Heart left ventricle (tissue), 16 donors: ENCODE results near the gene AGBL5. TPM values are rescaled to one million over a fixed set of nuclear protein-coding genes. Genes with fewer than 3 reads are reported as not detected.

Experiments used
- ATAC-seq, 4 donors: fragments of 200-7000 bp; cut with Tn5 transposase; one replicate each; pipeline ENCODE4 v1.9.1; 2020 to 2022; ENCODE audit warnings: moderate library complexity in 4 of 4, mild to moderate bottlenecking in 3 of 4, moderate number of reproducible peaks in 1 of 4
- DNase-seq, 5 donors: peaks; one replicate each; pipeline ENCODE4 v3.0.0-alpha.2; 2020
- H3K27ac ChIP-seq, 12 donors: fragments of 200-600 bp; sonication (generic) in 4 of 12; one replicate each; pipeline versions ENCODE4 v1.5.0 to v1.8.0; 2016 to 2022; ENCODE audit warnings: mild to moderate bottlenecking in 2 of 12
- H3K27me3 ChIP-seq, 9 donors: fragments of 200-600 bp; sonication (generic) in 2 of 9; one replicate each; pipeline versions ENCODE4 v1.5.1 to v1.8.0; 2016 to 2022; ENCODE audit warnings: mild to moderate bottlenecking in 3 of 9
- H3K36me3 ChIP-seq, 9 donors: fragments of 200-600 bp; sonication (generic) in 2 of 9; one replicate each; pipeline versions ENCODE4 v1.5.0 to v1.8.0; 2018 to 2022; ENCODE audit warnings: mild to moderate bottlenecking in 2 of 9
- H3K4me1 ChIP-seq, 12 donors: fragments of 200-600 bp; sonication (generic) in 4 of 12; one replicate each; pipeline versions ENCODE4 v1.5.0 to v1.8.0; 2016 to 2022; ENCODE audit warnings: mild to moderate bottlenecking in 3 of 12
- H3K4me3 ChIP-seq, 12 donors: fragments of 200-600 bp; sonication (generic) in 4 of 12; one replicate each; pipeline versions ENCODE4 v1.5.0 to v1.8.0; 2017 to 2022; ENCODE audit warnings: mild to moderate bottlenecking in 9 of 12, moderate library complexity in 4 of 12
- H3K9me3 ChIP-seq, 12 donors: fragments of 200-600 bp; sonication (generic) in 4 of 12; one replicate each; pipeline versions ENCODE4 v1.5.0 to v1.8.0; 2016 to 2022; ENCODE audit warnings: mild to moderate bottlenecking in 1 of 12
- CTCF ChIP-seq, 12 donors: fragments of 200-600 bp; sonication (generic) in 4 of 12; IDR thresholded peaks; one replicate each; pipeline versions ENCODE4 v1.5.0 to v1.8.0; 2018 to 2022; ENCODE audit warnings: antibody characterized with exemption in 12 of 12, mild to moderate bottlenecking in 5 of 12
- POLR2A ChIP-seq, 2 donors: fragments of 450-650 bp; IDR thresholded peaks; one replicate each; pipeline ENCODE4 v1.6.1; 2017; ENCODE audit warnings: antibody characterized with exemption in 2 of 2, mild to moderate bottlenecking in 2 of 2, moderate library complexity in 2 of 2
- whole genome bisulfite sequencing, 4 donors: extraction: QIAGEN DNeasy Blood & Tissue Kit in 2 of 4; methylation state at CpG; one replicate each; pipeline versions ENCODE4 v1.1.5 to v1.1.7; 2013 to 2018; 5-methylcytosine and 5-hydroxymethylcytosine counted together
- intact Hi-C, 10 donors: fragments of 100-400 bp; cut with DNase I; formaldehyde crosslinking; loops; one replicate each; pipeline versions ENCODE4 v1.11.1 to v1.14.2; 2022
- polyA plus RNA-seq, 2 donors: library from polyadenylated mRNA; stranded (reverse); fragments of 200-250 nt; gene quantifications; one replicate each; pipeline ENCODE4 v1.2.3, GENCODE V29; 2013
- total RNA-seq, 9 donors: library from RNA; depleted of rRNA in 2 of 9; stranded (reverse); fragments of >200 nt in 2 of 9; fragmentation: NEBNext Ultra II Directional in 3 of 9; extraction: Animal tissue kit (Norgen Biotek cat#: 25700) in 3 of 9; gene quantifications; one replicate each; pipeline versions ENCODE4 v1.1.0 to v1.2.4, GENCODE V29; 2016 to 2023
- donor health status: ischemic (EF 13 %, LVEDD 7.1; RV severe dilation, severe dysfunction).
- donor health status: healthy with polysubstance abuse.
- donor health status: DM: no; HTN: yes; CAD: no.
- donor health status: DM: no; HTN: no; CAD: no.
- donor health status: ischemic (EF 25% LVEDD 6.9; RV normal size, moderate dysfunction).
- donor health status: ischemic (EF 25% LVEDD 5.7; RV mildly dilated, moderate dysfunction).
- donor health status: healthy.
- donor health status: DM: yes; HTN: yes; CAD: no.
- donor health status: ischemic (EF 35%, LVEDD 5.7; RV mildly dilated, moderate dysfunction).
- donor health status: nonischemic (EF 11% LVEDD 7.7; RV severe dilation, severe dysfunction).
- donor health status: DM: yes; HTN: yes; CAD: no.
- donor health status: PGD.
- donor health status: ischemic (EF 29% LVEDD 5.4; RV normal size, mild dysfunction).
- donor health status: nonischemic (EF 23%, LVEDD 6.1; RV moderate dilation, normal function).

The AGBL5 gene
- total and polyA plus RNA-seq, 11 donors = 4.5 to 12.5 (median 9.9) TPM

GRCh38 chr2:27053321-27053720, 1.9 kb downstream of the AGBL5 start:
- no peak for ATAC-seq
- Histone ChIP-seq H3K4me3 (no peak overlapping the region), H3K9me3 (no peaks in the 10 kb centered on the region), H3K27ac (no peak overlapping the region), H3K4me1 (peaks cover 0 to 25% (median 12%) of the 10 kb centered on the region in 12 donors), H3K27me3 (no peaks in the 10 kb centered on the region), H3K36me3 (peaks cover 0 to 53% (median 46%) of the 10 kb centered on the region in 9 donors)
- intact Hi-C loops = loop anchor here in 1 of 10 donors (5.0 kb wide), 1 partner anchor 34 kb away; the partner anchor contains the start of gene KHK
- WGBS, 4 donors = 83 to 94% (median 87%) methylated on average over 11 of the region's 11 CpGs
- DNase-seq = peak in 1 of 5 donors; percentile 19
- TF ChIP-seq CTCF (IDR thresholded peaks at IDR 0.05) (no peak), POLR2A (IDR thresholded peaks at IDR 0.05) (no peak)

- intact Hi-C loops = loop anchor here in 1 of 10 donors (2.0 to 5.0 kb wide), 2 partner anchors 15 to 34 kb away; partner anchors contain the start of gene KHK
- H3K36me3 ChIP-seq = peaks cover 0 to 55% (median 51%) of the 10 kb centered on the region in 9 donors
Measured at GRCh38 chr2:27053776-27054175, 2.3 kb downstream of the AGBL5 start.

GRCh38 chr2:27054721-27055120, 3.3 kb downstream of the AGBL5 start:
- peaks cover 0 to 64% (median 60%) of the 10 kb centered on the region in 9 donors for H3K36me3 ChIP-seq
- no peak for DNase-seq
- WGBS, 4 donors = 95 to 96% (median 96%) methylated on average over 11 of the region's 11 CpGs

More at GRCh38 chr2:27053776-27054175, 2.3 kb downstream of the AGBL5 start:
- WGBS, 4 donors = 79 to 86% (median 85%) methylated on average over 8 of the region's 8 CpGs
- Histone ChIP-seq H3K27me3 (no peaks in the 10 kb centered on the region), H3K4me3 (no peak overlapping the region), H3K9me3 (no peaks in the 10 kb centered on the region), H3K4me1 (peaks cover 0 to 25% (median 12%) of the 10 kb centered on the region in 12 donors), H3K27ac (no peak overlapping the region)
- ATAC-seq (no peak), DNase-seq (no peak)
- no peak for TF ChIP-seq POLR2A (IDR thresholded peaks at IDR 0.05)
- no peak for TF ChIP-seq CTCF (IDR thresholded peaks at IDR 0.05)

GRCh38 chr2:27057184-27057583, 5.7 kb downstream of the AGBL5 start:
- no peaks in the 10 kb centered on the region for H3K27me3 ChIP-seq
- TF ChIP-seq CTCF (IDR thresholded peaks at IDR 0.05) (no peak), POLR2A (IDR thresholded peaks at IDR 0.05) (no peak)
- DNase-seq (peak in 1 of 5 donors; percentile 14), ATAC-seq (no peak)
- WGBS, 4 donors = 90 to 94% (median 92%) methylated on average over 6 of the region's 6 CpGs
- H3K4me1 ChIP-seq = peaks cover 0 to 8% (median 3%) of the 10 kb centered on the region in 12 donors
- no peaks in the 10 kb centered on the region for H3K9me3 ChIP-seq
- peaks cover 0 to 76% (median 68%) of the 10 kb centered on the region in 9 donors for H3K36me3 ChIP-seq
- no peak overlapping the region for H3K4me3 ChIP-seq
- intact Hi-C loops = no loop called here
- no peak overlapping the region for H3K27ac ChIP-seq

More at GRCh38 chr2:27054721-27055120, 3.3 kb downstream of the AGBL5 start:
- intact Hi-C loops = loop anchor here in 1 of 10 donors (2.0 to 5.0 kb wide), 2 partner anchors 14 to 33 kb away; partner anchors contain the start of gene KHK
- Histone ChIP-seq H3K27me3 (no peaks in the 10 kb centered on the region), H3K4me3 (no peak overlapping the region), H3K4me1 (peaks cover 0 to 19% (median 8%) of the 10 kb centered on the region in 12 donors), H3K9me3 (no peaks in the 10 kb centered on the region), H3K27ac (no peak overlapping the region)
- no peak for ATAC-seq
- TF ChIP-seq POLR2A (IDR thresholded peaks at IDR 0.05) = no peak
- no peak for TF ChIP-seq CTCF (IDR thresholded peaks at IDR 0.05)
